HG03565 (cell line): ENCODE data around the gene SPAG16.

Experiments
- ATAC-seq: cut with Tn5 transposase; IDR thresholded peaks from one replicate; pipeline ENCODE4 v1.9.1; 2021; ENCODE audit warnings: mild to moderate bottlenecking, moderate library complexity; ENCODE audit not compliant: unreplicated experiment

SPAG16 gene

DNA sequence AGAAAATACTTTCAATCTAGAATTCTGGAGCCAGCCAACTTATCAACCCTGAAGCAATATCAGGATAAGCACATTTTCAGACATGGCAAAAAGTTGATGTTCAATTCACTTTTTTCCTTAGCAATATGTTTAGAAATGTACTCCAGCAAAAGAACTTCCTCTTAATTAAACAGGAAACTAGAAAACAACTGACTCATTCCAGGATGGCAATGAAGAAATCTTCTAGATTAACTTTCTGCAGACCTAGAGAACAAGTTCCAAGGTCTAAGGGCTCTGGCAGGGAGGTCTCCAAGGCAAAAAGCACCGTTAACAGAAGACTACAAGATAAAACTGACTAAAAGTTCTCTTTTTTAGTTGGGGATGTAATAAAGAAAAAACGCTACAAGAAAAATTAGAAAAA lies 1057.4 kb downstream of the SPAG16 start:
- ATAC-seq = no peak

DNA sequence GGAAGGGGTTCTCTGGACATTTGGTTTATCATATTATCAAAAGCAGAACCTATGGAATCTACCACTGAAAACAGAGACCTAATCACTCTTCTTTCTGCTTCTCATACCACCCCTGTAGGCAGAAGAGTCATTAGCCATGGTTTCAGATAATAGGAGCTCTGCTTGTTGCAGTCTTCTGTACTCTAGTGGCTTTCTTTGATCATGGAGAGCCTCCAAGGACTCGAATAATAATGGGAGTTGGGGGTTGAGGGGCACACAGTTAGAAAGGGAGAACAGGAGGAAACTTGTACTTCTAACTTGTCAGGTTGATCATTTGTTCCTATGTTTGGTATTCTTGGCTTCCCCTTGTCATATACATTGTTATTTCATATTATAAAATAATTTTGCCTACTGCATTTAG lies 1074.2 kb downstream of the SPAG16 start:
- no peak for ATAC-seq

DNA sequence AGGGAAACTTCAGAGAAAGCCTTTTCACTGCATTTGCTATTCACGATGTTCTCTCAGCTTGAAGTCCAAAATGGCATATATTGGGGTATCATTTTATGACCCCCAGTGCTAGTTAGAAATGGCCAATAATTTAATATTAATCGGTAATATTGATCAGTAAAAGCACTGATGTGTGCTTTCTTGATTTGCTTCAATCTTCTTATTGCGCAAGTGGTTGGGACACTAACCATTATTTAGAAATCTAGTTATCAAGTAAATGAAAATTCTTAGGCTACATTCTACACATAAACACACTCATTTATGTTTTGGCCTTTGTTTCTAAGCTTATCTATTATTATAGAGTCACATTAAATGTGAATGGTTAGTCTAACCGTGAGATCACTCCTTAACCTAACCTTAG lies 1076.9 kb downstream of the SPAG16 start:
- no peak for ATAC-seq

- no peak for ATAC-seq
Measured at GRCh38 chr2:214365549-214365948, 1081.3 kb downstream of the SPAG16 start.

- ATAC-seq = no peak
Measured at GRCh38 chr2:214367171-214367570, 1082.9 kb downstream of the SPAG16 start.

- ATAC-seq = no peak
Measured at GRCh38 chr2:214376618-214377285, 1092.5 kb downstream of the SPAG16 start.

DNA sequence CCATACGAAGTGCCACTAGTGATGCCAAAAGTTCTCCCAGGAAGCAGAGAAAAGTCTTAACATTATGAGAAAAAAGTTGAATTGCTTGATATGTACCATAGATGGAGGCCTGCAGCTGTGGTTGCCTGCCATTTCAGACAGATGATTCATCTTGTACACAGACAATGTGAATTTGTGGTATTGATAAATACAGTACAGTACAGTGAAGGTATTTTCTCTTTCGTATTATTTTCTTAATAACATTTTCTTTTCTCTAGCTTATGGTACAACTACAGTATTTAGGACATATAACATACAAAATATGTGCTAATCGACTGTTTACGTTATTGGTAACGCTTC lies 1093.0 kb downstream of the SPAG16 start:
- no peak for ATAC-seq

GRCh38 chr2:214378455-214379103 lies 1094.3 kb downstream of the SPAG16 start:
- ATAC-seq = no peak

DNA sequence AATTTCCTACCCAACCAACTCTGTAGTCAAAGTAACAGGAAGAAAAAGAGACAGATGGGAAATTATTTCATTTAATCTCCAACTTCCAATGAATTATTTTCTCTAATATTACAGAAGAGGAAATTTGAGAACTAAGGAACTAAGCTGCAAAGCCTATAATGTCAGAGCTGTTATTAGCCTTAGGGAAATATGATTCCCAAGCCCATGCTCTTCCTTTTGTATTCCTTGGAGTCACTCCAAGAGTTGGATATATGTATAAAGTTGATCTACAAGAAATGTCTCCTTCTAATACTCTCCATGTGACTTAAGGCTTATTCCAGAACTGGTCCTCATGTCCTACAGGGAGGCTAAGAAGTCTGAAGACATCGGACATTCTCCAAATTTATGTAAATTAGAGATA lies 1095.0 kb downstream of the SPAG16 start:
- ATAC-seq = no peak

GRCh38 chr2:214380681-214381080 lies 1096.4 kb downstream of the SPAG16 start:
- no peak for ATAC-seq

DNA sequence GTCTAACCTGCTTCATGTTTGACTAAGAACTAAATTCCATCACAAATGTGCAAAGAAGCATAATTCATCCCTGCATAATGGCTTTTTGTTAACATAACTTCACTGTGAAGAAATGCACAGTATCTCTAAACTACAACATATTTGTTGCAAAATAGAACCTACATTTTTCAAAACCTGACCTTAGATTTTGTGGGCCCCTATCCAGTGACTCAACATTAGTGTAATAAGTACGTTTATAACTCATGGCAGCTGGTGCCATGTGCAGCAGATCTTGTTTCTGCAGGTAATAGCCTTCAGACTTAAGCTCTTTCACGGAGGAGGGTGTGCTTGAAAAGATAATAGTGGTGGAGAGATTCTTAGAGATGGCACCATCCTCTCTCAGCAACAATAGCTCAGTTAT lies 1098.0 kb downstream of the SPAG16 start:
- ATAC-seq = no peak

DNA sequence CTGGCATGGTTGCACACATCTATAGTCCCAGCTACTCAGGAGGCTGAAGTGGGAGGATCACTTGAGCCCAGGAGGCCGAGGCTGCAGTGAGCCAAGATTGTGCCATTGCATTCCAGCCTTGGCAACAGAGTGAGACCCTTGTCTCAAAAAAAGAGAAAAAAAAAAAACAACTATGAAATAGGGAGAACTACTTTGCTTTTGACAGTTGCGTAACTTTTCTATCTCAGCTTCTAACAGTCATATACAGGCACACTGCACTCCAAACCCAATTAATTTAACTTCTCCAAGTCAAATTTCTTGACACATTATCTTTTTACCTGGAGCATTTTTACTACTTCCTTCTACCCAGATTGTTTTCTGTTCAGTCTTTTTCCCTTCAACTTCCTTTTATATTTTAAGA lies 1102.5 kb downstream of the SPAG16 start:
- no peak for ATAC-seq

DNA sequence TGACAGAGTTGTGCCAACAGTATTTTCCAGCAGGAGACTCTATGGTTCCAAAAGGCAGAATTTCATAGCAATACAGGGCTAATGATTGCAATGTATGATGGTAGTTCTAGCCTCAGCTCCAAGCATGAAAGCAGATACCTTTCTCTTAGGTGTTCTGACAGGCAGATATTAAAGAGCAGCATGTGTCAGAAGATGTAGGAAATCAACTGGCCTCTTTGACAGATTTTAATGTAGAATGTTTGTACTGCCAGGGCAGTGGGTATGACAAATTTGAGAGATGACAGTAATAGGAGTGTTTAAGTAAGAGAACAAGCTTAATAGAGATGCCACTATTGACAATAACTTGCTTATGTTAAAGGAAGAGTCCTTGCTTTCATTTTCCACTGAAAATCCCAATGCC lies 1105.1 kb downstream of the SPAG16 start:
- no peak for ATAC-seq

- ATAC-seq = no peak
Measured at GRCh38 chr2:214393796-214394195, 1109.5 kb downstream of the SPAG16 start.

DNA sequence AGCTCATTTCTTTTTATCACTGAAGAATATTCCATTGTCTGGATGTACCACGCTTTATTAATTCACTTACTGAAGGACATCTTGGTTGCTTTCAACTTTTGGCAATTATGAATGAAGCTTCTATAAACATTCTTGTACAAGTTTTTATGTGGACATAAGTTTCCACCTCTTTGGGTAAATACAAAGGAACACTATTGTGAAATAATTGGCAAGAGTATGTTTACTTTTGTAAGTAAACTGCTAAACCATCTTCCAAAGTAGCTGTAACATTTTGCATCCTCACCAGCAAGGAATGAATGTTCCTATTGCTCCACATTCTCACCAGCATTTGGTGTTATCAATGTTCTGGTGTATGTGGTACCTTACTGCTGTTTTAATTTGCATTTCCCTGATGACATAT lies 1110.8 kb downstream of the SPAG16 start:
- ATAC-seq = no peak

DNA sequence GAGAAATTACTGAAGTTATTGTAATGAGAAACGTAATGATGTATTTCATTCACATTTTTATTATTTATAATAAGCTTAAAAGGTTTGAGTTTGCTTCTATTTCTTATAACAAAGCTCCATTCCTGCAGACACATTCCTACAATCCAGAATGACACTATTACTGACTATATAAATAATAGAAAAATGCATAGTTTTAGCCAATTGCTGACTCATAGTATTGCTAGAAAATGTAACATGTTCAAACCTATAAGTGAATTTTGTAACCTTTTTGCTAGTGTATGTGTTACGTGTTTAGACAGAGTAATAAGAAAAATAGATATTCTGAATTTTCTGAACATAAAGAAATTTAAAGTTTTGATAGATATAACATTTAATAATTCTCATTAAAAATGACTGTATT lies 1117.3 kb downstream of the SPAG16 start:
- no peak for ATAC-seq

DNA sequence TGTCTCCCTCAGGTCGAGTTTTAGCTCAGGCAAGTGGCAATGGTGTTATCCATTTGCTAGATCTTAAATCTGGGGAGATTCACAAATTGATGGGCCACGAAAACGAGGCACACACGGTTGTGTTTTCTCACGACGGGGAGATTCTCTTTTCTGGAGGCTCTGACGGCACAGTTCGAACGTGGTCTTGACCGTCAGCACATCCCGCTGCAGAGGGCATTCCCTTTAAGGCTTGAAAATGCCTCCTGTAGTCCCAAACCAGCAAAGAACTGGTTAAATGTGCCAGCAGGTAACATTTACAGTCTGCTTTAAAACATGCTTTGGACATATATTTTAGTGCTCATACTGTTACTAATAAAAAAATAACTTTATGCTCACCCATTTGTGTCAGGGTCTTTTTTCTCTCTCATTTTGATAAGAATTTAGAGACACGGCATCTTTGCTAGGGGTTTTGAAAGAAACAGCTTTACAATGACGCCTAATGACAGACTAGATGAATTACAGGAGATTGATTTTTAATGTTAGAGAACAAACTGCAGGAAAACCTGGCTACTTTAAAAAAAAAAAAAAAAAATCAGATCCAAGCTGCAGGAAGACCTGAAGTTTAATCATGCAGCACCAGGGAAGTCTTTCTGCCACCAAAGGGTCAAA lies 1126.0 kb downstream of the SPAG16 start:
- ATAC-seq = no peak

DNA sequence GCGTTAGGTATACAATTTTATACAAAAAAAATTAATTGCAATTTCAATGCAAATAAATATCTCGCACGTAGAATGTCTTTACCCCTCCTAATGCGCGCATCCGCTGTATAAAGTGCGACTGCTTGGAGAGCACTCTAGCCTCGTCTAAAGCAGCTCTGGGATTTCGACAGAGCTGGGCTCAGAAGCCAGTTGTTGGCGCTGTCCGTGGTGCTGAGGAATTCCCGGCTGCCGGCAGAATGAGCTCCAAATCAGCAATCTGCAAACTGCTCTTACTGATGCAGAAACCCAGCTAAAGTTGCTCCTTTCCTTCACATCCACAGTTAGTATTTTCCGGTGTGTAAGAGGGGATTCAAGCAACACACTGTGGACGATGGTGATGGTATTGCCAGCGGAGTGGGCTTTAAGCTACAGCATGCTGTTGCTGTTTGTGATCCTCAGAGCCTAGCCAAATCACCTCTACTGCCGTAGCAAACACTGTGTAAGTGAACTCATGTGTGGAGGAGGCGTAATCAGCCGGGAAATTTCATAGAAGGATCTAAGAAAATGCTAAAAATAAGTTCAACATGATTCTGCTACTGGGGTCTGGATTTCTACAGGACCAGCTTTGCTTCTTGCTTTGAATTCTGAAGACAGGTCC lies 1126.8 kb downstream of the SPAG16 start, which contains the start of gene VWC2L:
TSS of gene VWC2L (plus strand) at position 137 of the 637 bp plus-strand sequence. CDS start 3,140 bp downstream, outside the sequence.
- no peak for ATAC-seq

DNA sequence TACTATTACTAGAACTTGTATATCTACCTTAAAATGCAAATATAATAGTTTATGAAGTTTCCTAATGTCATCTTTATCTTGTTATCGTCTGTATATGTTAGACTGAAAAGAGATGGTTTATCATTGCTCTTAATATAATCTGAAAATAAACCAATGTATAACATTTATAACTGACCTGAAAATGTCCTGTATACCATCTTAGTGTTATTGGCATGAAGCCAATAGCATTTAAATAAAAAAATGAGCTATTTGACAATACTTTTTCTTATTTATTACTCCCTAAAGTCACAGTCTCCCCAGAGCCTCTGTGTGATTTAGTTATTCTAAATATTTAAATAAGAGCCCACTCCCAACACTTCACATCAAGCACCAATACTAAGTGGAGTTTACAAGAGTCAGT lies 1128.4 kb downstream of the SPAG16 start:
- no peak for ATAC-seq

DNA sequence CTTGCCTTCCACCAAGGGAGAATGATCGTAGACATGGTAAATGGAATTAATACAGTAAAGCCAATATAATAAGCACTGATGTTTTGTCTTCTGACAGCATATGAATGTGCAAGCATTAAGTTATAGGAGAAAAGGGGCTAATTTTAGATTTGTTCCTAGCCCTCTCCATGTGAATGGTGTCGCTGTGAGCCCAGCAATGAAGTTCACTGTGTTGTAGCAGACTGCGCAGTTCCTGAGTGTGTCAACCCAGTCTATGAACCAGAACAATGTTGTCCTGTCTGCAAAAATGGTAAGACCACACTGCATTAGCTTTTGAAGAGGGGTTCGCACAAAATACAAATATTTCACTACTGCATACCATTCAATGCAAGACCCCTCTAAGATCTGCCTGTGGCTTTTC lies 1152.2 kb downstream of the SPAG16 start:
- ATAC-seq = no peak

GRCh38 chr2:214450118-214450894 lies 1166.0 kb downstream of the SPAG16 start:
- no peak for ATAC-seq
